Measurements from ENCODE around the gene BMP5.
"Not testable (repeated sequence)": the region's sequence is repeated elsewhere in the genome, so short reads cannot be mapped to it uniquely, and the experiment has no call there.

Gene BMP5

DNA sequence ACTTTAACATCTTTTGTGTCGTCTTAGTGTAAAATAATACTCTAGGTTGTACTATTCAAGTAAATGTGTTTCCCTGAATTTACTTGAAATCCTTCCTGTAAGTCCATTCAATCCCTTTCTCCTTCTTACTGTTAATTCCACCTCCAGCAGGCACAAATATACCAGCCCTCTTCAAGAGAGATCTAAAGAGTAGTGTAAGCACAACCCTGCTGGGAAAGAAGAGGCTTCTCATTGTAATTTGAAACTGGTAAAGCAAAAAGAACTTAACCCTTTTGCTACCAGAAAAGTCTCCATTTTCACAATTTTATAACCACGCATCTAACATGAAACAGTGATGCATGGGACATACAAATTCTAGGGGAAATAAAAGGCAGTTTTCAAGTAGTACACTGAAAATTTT, at the start of gene BMP5:
TSS of gene BMP5 (minus strand) at position 191 of the 400 bp plus-strand sequence. CDS start 725 bp downstream, outside the sequence.
- DNase-seq (ENCODE audit: low read depth in 3 of 3), result no peak

DNA sequence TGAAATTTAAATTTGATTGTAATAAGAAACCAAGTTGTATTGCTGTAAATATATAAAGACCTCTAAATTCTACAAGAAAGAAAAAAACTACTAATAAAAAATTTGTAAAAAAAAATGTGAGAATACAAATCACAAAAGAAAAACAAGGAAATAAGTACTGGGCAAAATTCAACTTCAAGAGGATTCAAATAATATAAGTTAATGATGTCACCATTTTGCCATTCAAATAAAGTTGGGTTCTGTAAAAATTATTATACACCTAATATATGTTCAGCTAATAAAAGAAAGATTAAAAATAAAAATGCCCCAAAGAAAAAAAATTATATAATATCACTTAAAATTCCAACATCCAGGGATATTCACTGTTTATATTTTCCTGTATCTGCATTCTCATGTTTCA, 47.0 kb upstream of the BMP5 start:
- DNase-seq (ENCODE audit: low read depth in 3 of 3), result no peak

DNA sequence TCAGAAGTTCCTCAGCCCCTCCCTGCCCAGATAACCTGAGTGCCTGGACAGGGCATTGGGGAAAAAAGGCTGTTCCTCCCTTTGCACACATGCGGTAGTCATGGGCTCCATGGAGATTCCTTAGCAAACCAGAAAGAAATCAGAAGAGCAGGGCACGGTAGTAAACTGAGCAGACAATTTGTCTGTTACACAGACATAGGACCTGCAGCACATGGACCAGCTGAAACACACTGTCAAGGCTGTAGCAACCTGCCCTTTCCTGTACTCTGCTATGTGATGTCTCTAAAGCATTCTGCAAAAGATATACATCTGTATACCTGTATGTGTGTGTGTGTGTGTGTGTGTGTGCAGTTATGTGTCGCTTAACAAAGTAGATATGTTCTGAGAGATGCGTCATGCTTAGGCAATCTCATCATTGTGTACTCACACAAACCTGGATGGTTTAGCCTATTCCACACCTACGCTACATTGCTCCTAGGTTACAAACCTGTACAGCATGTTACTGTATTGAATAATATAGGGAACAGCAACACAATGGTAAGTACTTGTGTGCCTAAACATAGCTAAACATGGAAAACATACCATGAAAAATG, 44.4 kb upstream of the BMP5 start:
- no peak for DNase-seq (ENCODE audit: low read depth in 3 of 3)

- no peak for DNase-seq (ENCODE audit: low read depth in 3 of 3)
Observed at GRCh38 chr6:55918639-55919038, 43.2 kb upstream of the BMP5 start.

GRCh38 chr6:55917751-55918415, 42.5 kb upstream of the BMP5 start:
- no peak for DNase-seq (ENCODE audit: low read depth in 3 of 3)

DNA sequence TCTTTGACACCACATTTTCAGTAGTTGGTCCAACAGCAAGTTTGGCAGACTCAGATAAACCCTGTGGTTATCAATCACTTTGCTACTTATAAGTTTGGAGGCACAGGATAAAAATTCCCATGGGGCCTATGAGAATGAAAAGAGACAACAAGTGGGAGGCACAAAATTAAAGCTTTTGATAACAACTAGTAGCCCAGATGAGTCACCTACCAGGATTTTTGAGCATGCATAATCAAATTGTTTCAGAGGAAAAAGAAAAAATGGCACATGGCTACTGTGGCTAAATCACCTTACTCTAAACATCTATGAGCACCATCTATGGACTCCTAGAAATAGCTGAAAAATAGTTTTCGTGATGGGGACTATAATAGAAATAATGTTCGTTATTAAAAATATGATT, 40.8 kb upstream of the BMP5 start:
- DNase-seq (ENCODE audit: low read depth in 3 of 3), result no peak

DNA sequence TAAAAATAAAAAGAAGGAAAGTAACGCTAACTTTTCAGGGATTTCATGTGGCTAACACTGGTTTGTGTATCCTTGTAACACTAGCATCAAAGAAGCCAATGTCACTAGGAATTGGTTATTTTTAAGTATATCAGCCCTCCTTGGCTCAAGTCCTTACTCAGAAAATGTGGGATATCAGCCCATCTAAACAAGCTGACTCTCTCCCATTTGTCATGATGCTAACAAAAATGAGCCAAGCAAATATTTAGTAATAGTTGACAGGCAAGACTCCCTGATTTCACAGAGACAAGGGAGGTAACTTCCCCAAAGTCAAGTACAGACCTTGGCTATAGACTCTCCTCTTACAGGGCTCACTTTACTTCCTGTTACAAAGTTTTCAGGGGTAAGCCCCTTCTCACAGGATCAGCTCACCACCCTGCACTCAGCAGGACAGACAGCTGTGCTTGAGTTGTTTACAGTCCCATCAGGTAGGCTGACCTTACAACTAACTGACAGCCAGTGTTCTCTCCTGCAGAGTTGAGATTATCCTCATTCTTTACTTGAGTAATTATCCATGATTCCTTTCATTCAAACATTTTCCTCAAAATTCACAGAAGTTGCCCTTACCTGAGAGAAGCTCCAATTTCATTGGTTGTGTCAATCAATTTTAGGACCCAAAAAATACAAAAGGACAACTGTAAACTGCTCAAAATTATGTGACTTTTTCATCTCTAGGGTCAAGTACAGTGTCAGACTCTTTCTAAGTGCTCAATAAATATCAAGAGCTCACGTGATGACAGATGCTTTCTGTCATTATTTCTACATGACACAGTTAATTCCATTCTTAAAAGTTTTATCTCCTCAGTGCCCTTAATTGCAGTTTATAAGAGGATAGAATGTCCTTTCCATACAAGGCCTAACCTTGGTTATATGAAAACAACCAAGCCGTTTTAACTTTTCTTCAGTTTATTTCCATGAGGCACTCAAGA, 38.1 kb upstream of the BMP5 start:
- no peak for DNase-seq (ENCODE audit: low read depth in 3 of 3)

DNA sequence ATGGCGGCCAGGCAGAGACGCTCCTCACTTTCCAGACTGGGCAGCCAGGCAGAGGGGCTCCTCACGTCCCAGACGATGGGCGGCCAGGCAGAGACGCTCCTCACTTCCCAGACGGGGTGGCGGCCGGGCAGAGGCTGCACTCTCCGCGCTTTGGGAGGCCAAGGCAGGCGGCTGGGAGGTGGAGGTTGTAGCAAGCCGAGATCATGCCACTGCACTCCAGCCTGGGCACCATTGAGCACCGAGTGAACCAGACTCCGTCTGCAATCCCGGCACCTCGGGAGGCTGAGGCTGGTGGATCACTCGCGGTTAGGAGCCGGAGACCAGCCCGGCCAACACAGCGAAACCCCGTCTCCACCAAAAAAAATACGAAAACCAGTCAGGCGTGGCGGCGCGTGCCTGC, 35.1 kb upstream of the BMP5 start:
- not testable (repeated sequence) for DNase-seq (ENCODE audit: low read depth in 3 of 3)

DNA sequence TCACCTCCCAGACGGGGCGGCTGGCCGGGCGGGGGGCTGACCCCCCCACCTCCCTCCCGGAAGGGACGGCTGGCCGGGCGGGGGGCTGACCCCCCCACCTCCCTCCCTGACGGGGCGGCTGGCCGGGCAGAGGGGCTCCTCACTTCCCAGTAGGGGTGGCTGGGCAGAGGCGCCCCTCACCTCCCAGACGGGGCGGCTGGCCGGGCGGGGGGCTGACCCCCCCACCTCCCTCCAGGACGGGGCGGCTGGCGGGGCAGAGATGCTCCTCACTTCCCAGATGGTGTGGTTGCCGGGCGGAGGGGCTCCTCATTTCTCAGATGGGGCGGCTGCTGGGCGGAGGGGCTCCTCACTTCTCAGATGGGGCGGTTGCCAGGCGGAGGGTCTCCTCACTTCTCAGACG, 34.5 kb upstream of the BMP5 start:
- not testable (repeated sequence) for DNase-seq (ENCODE audit: low read depth in 3 of 3)

GRCh38 chr6:55902796-55903195, 27.4 kb upstream of the BMP5 start:
- no peak for DNase-seq (ENCODE audit: low read depth in 3 of 3)

DNA sequence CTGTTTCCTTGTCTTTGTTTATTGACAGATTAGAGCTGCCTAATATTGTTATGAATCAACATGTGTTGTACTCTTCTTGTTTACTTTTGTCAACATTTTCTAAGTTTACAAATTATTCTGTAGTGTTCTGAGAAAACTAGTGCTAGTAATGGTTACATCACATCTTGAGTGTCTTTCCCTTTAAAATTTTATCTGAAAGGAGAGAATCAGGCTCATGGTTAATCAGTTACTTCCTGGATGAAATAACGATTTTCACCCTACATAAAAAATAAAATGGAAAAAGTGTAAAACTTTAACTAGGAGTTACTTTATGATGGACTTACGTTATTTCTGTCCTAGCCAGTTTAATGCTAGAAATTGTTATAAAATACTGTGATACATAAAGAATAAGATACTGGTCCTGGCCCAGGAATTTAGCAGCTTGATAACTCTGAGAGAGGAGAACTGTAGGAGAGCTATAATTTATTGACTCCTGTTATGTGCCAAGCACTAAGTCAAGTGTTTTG, 26.4 kb upstream of the BMP5 start:
- no peak for DNase-seq (ENCODE audit: low read depth in 3 of 3)

- no peak for DNase-seq (ENCODE audit: low read depth in 3 of 3)
Observed at GRCh38 chr6:55898342-55898741, 23.0 kb upstream of the BMP5 start.

DNA sequence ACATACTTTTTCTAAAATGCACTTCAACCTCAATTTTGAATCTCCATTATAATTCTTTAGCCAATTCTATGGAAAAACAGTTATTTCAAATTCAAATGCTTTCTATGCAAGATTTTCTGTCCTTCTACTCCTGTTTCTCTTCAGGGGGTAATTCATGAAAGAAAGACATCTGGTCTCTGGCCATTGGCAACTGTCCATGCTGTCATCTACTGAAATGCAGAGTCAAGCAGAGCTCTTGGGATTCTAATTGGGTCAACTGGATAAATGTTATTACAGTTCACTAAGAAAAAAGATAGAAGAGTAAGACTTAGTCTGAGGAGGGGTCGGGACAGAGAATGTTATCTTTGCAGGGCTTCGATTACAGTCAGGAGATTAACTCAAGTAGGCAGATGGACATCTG, 22.0 kb upstream of the BMP5 start:
- DNase-seq (ENCODE audit: low read depth in 3 of 3), result no peak

DNA sequence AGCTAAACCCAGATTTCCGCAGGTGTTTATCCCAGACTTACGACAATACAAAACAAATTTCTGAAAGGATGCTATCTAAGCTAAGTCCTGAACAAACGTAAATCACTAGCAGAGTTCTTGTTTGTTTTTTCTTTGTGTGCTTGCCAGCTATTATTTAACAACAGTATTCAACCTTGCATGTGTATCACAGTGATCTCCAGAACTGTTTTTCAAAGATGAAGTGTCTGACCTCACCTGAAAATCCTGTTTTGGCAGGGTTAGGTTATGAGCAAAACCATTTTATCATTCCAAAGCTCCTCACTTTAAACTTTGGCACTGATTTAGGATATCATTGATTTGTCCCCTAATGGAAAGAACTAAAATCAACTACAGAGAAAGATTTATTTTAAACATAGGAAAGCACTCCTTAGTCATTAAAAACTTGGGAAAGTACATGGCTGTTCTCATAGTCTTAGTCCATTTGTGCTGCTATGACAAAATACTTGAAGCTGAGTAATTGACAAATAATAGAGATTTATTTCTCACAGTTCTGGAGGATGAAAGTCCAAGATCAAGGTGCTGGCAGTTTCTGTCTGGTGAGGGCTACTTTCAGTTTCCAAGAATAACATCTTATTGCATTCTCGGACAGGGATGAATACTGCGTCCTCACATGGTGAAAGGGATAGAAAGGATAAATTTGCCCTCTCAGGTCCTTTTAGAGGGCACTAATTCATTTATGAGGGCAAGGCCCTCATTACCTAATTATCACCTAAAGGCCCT, 20.8 kb upstream of the BMP5 start:
- DNase-seq (ENCODE audit: low read depth in 3 of 3), result no peak

DNA sequence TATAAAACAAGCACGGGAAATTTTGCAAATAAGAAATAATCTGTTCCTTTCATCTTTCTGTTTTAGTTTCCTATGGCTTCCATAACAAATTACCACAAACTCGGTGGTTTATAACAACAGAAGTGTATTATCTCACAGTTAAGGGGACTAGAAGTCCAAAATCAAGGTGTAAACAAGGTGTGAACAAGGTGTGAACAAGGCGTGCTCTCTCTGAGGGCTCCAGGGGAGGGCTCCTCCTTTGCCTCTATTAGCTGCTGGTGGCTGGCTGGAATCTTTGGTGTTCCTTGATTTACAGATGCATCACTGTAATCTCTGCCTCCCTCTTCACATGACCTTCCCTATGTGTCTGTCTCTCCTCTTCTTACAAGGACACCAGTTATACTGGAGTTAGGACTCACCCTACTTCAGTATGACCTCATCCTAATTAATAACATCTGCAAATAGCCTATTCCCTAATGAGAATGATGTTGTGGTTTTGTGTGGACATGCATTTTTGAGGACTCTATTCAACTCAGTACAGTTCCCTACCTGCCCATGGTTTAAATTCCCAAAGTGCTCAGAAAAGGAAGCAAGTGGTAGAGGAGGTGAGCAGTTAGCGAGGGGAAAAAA, 17.5 kb upstream of the BMP5 start:
- no peak for DNase-seq (ENCODE audit: low read depth in 3 of 3)

DNA sequence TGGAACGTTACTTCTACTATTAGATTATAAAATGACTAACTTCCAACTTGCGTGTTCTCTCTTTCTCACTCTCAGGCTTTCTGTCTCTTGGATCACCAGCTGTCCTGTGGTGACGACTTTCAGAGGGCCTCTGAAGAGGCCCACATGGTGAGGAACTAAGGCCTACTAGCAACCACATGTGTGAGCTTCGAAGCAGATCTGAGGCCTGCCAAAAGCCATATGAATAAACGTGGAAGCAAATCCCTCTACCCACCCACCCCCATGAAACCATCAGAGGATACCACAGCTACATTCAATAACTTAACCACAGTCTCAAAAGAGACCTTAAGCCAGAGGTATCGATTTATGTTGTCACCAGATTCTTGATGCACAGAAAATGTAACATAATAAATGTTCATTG, 13.5 kb upstream of the BMP5 start:
- no peak for DNase-seq (ENCODE audit: low read depth in 3 of 3)

- no peak for DNase-seq (ENCODE audit: low read depth in 3 of 3)
Observed at GRCh38 chr6:55886185-55886836, 10.9 kb upstream of the BMP5 start.

DNA sequence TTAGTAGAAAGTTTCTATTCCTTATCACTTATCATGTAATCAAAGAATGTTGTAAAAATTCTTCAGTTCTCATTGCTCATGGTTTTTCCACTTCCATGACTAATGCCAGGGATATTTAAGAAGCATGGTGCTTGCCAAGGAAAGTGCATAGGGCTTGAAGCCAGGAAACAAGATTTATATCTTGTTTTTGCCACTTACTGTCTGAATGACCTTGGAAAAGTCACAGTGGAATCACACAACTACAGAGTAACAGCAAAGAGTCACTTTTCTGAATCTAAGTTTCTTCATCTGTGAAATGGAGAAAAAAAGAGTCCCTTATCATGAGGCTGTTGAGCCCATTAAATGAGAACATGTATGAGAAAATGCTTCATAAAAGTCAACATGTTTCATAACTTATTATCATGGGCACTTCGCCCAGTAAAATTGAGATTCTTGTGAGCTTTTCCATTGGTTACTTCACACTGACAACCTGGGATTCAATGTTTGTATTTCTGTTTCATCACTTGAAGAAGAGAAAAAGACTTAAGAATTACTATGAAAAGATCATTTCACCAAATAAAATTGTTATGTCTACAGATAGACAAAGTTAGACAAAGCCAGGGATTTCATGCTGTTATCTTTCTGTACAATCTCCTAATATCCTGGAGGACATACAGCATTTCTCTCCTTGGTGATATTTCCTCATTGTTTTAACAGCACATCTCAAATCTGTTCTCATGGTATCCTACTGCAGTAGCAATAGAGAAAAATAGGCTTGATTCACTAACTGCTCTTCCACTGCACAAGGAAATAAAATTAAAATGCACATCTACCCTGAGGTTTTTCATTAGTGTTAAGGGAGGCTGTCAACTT, 7.6 kb upstream of the BMP5 start:
- DNase-seq (ENCODE audit: low read depth in 3 of 3), result no peak

- no peak for DNase-seq (ENCODE audit: low read depth in 3 of 3)
Observed at GRCh38 chr6:55877283-55877682, 1.9 kb upstream of the BMP5 start.

DNA sequence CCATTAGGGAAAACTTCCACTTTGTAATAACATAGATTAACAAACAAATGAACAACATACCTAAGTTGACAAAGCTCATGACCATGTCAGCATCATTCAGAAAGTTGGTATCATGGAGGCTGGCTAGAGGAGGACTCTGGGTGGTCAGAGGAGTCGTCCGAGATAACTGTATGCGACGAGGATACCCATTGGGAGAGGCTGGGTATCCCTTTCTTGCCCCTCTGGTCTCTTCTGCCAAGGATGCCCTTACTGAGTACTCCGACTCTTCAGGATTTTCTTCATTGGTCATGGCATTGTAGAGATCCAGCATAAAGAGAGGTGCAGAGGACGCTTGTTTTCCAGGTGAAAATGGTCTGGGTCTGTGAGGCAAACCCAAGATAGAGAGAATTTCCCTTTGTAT, 1.1 kb downstream of the BMP5 start:
- DNase-seq (ENCODE audit: low read depth in 3 of 3), result no peak
